GM12865 (cell line): Measurements from ENCODE around the gene CAMKMT.

ENCODE experiments used
- DNase-seq: peaks from one replicate; pipeline ENCODE4 v3.0.0; 2010; ENCODE audit warnings: low read depth
- H3K4me3 ChIP-seq: 2 replicates; pipeline ENCODE4 v1.5.1; 2011; ENCODE audit warnings: mild to moderate bottlenecking, low read depth, low read length, control low read depth
- CTCF ChIP-seq: IDR thresholded peaks from 2 replicates; pipeline ENCODE4 v1.5.1; 2011; ENCODE audit warnings: low read length, control low read depth, low read depth, inconsistent platforms; ENCODE audit not compliant: insufficient read depth; ENCODE audit errors: missing control alignments

The CAMKMT gene

GRCh38 chr2:44682459-44682858, 320.7 kb downstream of the CAMKMT start:
- no peak for DNase-seq
- no peak for TF ChIP-seq CTCF
- no peak overlapping the region for H3K4me3 ChIP-seq

- no peak overlapping the region for H3K4me3 ChIP-seq
- no peak for DNase-seq
- no peak for TF ChIP-seq CTCF
Observed at GRCh38 chr2:44684559-44684958, 322.8 kb downstream of the CAMKMT start.

GRCh38 chr2:44686561-44686960, 324.8 kb downstream of the CAMKMT start:
- TF ChIP-seq CTCF = no peak
- no peak overlapping the region for H3K4me3 ChIP-seq
- DNase-seq = no peak

- H3K4me3 ChIP-seq = no peak overlapping the region
- no peak for TF ChIP-seq CTCF
- DNase-seq = no peak
Observed at GRCh38 chr2:44687686-44688455, 326.1 kb downstream of the CAMKMT start.

GRCh38 chr2:44688456-44689124, 326.8 kb downstream of the CAMKMT start:
- DNase-seq = no peak
- no peak overlapping the region for H3K4me3 ChIP-seq
- no peak for TF ChIP-seq CTCF

- no peak for DNase-seq
- H3K4me3 ChIP-seq = no peak overlapping the region
- TF ChIP-seq CTCF = no peak
Observed at GRCh38 chr2:44689516-44689915, 327.8 kb downstream of the CAMKMT start.
